GM19099 (cell line): ENCODE data around the gene PTPN14.

Experiments used
- POLR2A ChIP-seq: IDR thresholded peaks from 3 replicates; pipeline ENCODE4 v1.6.1; 2011; ENCODE audit warnings: low read depth; ENCODE audit not compliant: insufficient read length; ENCODE audit errors: extremely low read depth

PTPN14 gene

DNA sequence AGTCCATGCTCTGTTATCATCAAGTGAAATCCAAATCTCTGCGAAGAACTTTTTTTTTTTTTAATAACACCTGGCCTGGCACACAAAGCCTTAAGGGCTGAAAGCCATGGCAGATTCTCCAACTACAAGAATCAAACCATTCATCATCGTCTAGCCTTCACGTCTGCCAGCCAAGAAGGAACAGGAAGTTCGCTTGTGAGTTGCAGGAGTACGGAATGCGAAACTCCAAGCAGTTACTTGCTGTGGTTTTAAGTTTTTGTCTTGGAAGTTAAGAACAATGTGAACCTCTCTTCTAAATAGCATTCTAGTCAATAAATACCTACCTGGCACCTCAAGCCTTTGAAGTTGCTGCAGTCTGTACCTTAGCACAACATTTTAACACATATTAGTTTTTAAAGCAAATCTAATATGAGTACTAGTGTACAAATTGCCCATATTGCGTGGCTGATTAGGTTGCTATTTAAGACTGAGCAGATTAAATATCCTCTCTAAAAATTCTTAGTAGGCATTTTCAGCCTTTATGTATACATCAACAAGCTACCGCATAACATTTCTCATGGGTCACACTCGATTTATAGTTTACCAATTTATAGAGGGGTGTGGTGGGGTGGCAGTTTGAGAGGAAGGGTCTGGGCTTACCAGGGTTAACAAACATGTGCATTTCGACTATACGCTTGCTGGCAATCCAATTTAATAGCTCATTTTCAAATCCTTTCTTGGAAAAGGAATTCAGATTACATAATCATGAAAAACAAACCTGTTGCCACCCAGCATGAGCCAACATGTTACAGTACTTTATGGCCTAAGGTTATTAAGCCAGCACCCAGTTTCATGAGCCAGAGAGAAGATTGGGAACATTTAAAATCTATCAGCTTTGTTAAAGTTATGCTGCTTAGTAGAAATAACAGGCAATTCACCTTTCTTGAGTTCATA, 22.2 kb upstream of the PTPN14 start:
- no peak for TF ChIP-seq POLR2A

DNA sequence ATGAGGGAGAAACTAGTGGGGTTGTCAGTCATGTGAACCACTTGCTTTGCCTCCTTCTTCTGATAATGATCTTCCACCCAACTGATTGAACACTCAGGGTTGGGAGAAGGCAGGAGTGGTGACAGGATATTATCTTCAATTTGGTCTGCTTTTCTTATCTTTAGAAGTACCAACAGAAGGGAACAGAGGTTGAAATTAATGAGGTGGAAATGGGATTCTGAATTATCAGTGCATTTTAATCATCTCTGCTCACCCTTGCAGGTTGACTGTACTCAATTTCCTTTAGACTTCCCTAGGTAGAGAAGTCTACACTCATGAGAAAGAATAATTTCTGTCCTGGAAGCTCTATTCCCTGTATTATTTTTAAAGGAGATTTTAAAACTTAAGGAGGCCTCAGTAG, 19.9 kb upstream of the PTPN14 start:
- TF ChIP-seq POLR2A, result no peak

DNA sequence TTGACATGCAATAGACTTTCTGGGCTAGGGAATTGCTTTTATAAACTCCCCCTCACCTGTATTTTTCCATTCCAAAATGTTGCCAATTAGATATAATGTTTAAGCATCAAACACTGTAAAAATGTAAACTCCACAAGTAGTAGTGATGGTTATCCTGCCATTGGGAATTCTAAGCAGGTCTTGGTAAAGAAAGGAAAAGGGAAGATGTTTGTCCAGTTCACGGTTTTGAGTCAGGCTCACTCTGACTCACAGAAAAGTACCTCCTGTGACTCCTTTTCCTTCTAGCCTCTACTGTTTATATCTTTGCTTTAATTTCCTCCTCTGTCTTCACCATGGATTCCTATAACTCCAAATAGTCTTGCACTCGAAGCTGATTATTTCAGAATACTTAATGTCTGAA, 19.0 kb upstream of the PTPN14 start:
- no peak for TF ChIP-seq POLR2A

DNA sequence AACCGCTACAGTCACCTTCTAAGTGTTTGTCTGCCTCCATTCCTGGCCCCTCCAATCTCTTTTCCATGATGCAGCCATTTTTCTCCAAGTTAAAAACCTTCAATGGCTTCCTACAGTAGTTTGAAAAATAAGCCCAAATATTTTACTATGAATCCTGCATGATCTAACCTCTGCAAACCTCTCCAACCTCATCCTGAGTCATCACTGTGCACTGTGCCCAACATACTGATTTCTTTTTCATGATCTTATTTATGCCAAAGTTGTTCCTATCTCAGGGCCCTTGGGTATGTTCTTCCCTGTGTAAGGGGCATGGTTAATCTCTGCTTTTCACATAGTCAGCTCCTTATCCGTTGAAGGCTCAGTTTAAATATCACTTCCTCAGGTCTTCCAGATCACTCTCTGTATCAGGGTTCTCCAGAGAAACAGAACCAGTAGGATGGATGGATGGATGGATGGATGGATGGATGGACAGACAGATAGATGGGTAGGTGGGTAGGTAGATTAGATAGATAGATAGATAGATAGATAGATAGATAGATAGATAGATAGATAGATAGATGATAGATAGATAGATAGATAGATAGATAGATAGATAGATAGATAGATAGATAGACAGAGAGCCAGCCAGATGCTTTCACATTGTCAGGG, 18.1 kb upstream of the PTPN14 start:
- no peak for TF ChIP-seq POLR2A

DNA sequence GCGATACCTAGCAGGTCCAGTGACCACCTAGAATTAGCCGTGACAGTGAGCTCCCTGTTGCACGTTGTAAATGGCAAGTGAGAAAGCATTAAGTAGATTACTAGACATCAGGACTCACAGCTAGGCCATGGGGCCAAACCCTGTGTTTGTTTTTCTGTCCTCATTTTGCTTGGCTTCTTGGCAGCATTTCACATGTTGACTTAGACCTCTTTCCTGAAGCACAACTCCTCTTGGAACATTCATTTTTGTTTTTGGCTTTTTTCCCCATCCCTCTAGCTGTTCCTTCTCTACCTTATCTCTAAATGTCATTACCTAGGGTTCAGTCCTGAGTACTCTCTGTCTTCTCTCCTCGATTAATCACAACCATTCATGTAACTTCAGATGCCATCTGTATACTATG, 16.9 kb upstream of the PTPN14 start:
- TF ChIP-seq POLR2A, result no peak

DNA sequence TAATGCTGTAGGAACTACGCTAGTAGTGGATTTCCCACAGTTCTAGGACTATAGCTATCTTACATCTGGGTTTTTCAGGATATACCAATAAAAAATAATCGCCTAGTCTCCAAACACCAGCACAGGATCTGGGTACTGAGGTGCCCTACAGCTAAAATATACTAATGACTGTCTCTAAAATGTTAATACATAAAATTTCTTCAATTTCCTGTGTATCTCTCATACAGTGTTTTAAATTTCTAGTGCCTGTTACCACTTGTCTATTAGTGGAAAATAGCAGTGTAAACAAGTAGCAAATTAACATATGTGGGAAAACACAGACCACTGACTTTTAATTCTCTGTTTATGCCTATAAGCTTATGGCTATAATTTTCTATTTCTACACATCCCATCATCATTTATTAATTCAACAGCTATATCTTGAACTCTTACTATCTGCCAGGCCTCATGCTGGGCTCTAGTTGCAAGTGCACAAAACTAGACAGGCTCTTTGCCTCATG, 16.1 kb upstream of the PTPN14 start:
- no peak for TF ChIP-seq POLR2A

DNA sequence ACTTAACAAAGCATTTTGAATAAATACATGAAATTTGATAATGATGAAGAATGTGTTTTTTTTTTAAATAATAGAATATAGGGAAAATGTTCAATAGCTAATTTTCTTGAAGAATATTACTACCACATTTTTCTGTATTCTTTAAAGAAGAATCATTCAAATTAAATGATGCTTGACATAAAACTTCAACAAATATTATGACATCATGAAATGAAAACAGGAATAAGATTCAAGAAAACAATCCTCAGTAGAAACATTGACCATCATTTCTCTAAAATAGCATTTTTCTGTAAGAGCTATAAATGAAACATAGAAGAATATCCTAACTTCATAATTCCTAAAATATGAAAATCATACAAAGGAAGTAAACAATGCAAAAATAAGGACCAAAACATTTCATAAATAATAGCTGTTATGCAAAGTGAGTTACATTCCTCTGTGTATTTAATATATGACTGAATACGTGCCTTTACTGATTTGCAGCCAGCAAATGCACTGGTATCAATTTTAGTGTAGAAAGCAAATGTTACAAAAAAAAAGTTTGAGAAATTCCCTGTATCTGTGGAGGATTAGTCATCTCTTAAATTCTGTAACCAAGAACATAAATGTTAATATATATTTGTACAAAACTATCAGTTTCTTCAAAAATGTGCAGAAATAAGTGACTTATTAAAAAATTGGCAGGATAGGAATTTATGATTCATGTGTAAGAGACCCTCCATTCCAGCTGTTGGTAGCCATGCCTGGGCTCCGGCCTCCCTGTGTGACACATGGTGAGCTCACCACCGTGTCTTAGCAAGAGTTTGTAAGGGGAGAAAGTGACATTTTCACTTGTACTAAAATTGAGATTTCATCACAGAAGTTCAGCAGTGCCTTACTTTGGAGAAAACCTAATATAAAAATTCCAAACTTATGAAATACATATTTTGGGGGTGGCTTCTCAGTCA, 15.0 kb upstream of the PTPN14 start:
- no peak for TF ChIP-seq POLR2A

DNA sequence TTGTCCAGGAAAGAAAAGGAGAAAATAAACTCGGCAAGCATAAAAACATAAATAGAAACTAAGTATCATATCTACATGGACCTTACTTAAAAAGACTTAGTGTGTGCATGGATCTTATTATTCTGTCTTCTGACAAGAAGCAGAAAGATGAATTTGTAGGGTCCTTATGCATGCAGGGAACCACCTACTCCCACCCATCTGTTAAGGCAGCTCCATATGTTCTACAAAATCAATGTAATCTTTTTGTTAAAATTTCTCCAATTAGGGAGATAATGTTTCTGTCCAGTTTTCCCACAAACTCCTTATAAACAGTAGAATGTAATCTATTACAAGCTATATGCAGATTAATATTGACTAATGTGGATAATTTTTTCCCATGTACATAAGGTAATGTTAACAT, 13.9 kb upstream of the PTPN14 start:
- no peak for TF ChIP-seq POLR2A

DNA sequence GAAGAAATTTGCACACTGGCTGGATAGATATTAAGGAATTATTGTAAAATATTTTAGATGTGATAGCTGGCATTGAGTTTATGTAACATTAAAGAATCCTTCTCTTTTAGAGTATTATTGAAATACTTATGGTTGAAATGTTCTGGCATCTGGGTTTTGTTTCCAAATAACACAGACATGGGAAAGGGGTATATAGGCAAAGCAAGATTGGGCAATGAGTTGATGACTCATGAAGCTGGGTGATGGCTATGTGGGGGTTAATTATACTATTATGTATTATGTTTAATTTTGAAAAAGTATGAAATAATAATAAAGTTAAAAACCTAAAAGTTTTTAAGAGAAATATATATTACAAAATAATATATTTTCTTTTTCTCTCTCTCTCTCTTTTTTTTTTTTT, 12.5 kb upstream of the PTPN14 start:
- no peak for TF ChIP-seq POLR2A

DNA sequence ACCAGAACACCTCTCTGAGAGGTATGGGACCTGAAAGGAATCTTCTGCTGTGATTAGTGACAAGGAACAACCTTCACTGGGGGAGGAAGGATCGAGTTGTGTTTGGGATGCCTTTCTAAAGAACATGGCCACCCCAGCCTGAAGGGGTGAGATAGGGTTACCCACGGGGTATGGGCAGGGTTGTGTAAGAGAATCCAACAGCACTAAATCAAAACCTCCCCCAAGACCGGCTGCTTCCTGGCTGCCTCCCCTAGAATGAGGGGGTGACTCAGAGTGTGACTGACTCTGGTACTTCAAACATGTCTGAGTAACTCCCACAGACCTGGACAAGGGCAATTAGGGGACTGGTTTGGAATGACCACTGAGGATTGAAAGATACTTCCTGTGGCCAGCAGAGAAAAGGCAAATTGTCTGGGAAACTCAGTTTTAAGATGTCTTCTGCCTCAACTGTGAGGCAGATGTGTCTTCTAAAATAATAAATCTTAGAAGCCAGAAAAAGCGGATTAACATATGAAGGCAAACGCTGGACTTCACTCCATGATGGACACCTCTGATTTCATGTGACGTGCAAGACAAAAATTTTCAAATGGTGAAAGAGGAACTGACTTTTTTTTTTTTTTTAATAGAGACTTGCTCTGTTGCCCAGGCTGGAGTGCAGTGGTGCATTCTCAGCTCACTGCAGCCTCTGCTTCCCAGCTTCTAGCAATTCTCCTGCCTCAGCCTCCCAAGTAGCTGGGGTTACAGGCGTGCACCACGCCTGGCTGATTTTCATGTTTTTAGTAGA, 6.7 kb upstream of the PTPN14 start:
- no peak for TF ChIP-seq POLR2A

DNA sequence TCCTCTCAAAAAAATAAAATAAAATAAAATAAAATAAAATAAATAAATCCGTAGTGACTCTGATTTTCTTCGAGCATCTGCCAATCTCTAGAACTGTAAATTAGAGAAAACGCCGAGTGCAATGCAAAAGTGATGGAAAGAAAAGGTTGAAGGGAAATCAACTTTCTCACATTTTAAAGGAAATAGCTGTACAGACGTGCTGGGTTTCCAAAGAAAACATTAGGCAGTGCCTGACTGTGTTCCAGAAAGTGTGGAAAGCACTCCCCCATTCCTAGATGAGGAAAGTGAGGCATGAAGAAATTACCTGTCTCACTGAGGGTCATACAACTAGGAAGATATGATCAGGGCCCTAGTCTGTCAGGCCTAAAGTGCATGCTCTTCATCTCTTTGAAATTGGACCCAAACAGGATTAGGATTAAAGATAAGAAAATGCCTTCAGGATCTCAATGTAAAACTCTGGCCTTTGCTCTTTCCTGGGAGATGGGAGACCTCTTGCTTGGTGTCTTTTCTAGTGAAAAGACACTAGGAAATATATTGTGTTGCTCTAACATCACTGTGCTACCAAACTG, 1.8 kb upstream of the PTPN14 start:
- TF ChIP-seq POLR2A, result no peak

DNA sequence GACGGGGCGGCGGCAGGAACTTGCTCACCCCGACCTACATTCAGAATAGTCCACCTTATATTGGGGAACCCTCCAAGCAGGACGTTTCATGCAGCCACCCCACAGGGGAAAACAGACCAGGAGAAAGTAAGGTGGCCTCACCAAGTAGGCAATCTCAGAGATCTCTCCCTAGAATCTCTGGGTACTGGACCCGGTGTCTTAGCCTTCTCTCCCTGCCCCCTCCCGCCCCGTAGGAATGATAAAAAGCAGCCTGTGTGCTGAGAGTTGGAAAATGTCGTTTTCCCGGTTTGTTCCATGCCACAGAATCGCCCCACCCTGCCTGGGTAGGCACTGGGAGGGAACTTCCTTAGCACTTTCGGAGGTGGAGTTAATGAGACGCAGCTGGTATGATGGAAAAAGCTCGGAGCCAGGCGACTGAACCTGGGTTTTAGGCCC, 789 bp upstream of the PTPN14 start:
- TF ChIP-seq POLR2A, result no peak

DNA sequence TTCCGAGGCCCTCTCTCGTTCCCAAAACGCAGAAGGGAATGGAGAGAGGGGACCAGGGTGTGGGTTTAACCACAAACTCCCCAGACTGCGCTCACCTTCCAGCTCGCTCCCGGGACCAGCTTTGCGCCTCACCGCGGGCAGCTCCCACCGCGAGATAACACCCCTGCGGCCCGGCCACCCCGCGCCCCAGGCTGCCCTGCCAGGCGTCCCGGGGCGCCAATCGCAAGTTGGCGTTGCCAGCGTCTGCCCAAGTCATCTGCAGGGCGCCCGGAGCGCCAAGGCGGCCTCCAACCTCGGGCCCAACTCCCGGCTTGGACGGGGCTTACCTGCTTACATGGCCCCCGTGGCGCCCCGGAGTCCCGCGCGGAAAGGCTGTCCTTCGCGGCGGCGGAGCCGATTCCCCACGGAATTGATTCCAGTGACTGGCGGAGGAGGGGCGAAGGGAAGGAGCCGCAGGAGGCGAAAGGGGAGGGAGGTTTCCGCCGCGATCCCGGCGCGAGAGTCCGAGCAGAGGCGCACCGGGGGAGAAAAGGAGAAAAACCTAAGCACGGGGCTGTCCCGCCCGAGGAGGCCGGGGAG, 456 bp downstream of the PTPN14 start:
- no peak for TF ChIP-seq POLR2A
